G401.6 (cell line): Measurements from ENCODE around the gene KDF1.
A peak's percentile ranks its signal among the peaks of the same experiment; 100 is the strongest.
"Not testable (repeated sequence)": the region's sequence is repeated elsewhere in the genome, so short reads cannot be mapped to it uniquely, and the experiment has no call there.

Experiments
- FAIRE-seq: peaks from 2 replicates; lab custom pipeline; 2012; peaks lifted over from hg19 to GRCh38; lab: Jason Lieb, UNC

Gene KDF1

GRCh38 chr1:26994020-26994786, 33.9 kb upstream of the KDF1 start:
- no peak for FAIRE-seq

- FAIRE-seq = no peak
These were observed 33.2 kb upstream of the KDF1 start, which contains the start of gene TRNP1 for GRCh38 chr1:26993237-26994019. Gene TRNP1 (plus strand): TSS chr1:26993692. CDS start chr1:26993787, 95 bp downstream.

- FAIRE-seq = no peak
These were observed 31.2 kb upstream of the KDF1 start for GRCh38 chr1:26991310-26992116.

GRCh38 chr1:26989403-26990109, 29.3 kb upstream of the KDF1 start:
- FAIRE-seq = not testable (repeated sequence)

- FAIRE-seq = no peak
These were observed 26.4 kb upstream of the KDF1 start for GRCh38 chr1:26986658-26987057.

- no peak for FAIRE-seq
These were observed 24.0 kb upstream of the KDF1 start for GRCh38 chr1:26984291-26984690.

GRCh38 chr1:26983863-26984262, 23.6 kb upstream of the KDF1 start:
- FAIRE-seq = no peak

- FAIRE-seq = no peak
These were observed 21.0 kb upstream of the KDF1 start for GRCh38 chr1:26981146-26981846.

GRCh38 chr1:26978901-26979300, 18.6 kb upstream of the KDF1 start:
- FAIRE-seq = no peak

- no peak for FAIRE-seq
These were observed 16.6 kb upstream of the KDF1 start for GRCh38 chr1:26976621-26977510.

GRCh38 chr1:26972821-26973220, 12.6 kb upstream of the KDF1 start:
- FAIRE-seq = no peak

GRCh38 chr1:26972390-26972789, 12.1 kb upstream of the KDF1 start:
- no peak for FAIRE-seq

GRCh38 chr1:26971590-26971989, 11.3 kb upstream of the KDF1 start:
- FAIRE-seq = no peak

- no peak for FAIRE-seq
These were observed 10.5 kb upstream of the KDF1 start for GRCh38 chr1:26970810-26971209.

GRCh38 chr1:26965628-26966027, 5.4 kb upstream of the KDF1 start:
- FAIRE-seq = no peak

- FAIRE-seq = peak; percentile 63
These were observed 4.9 kb upstream of the KDF1 start for GRCh38 chr1:26965213-26965612.

GRCh38 chr1:26961826-26962225, 1.6 kb upstream of the KDF1 start:
- no peak for FAIRE-seq

GRCh38 chr1:26960625-26960966, 328 bp upstream of the KDF1 start:
- no peak for FAIRE-seq

GRCh38 chr1:26959270-26959669, 998 bp downstream of the KDF1 start:
- no peak for FAIRE-seq

- no peak for FAIRE-seq
These were observed 3.0 kb downstream of the KDF1 start for GRCh38 chr1:26957306-26957705.

- no peak for FAIRE-seq
These were observed 3.9 kb downstream of the KDF1 start for GRCh38 chr1:26956321-26956720.
